Daoy (cell line): Measurements from ENCODE around the gene ORC4. TPM values are rescaled to one million over a fixed set of nuclear protein-coding genes. Genes with fewer than 3 reads are reported as not detected.
"Not testable (repeated sequence)": the region's sequence is repeated elsewhere in the genome, so short reads cannot be mapped to it uniquely, and the experiment has no call there.

Experiments used
- DNase-seq: peaks from one replicate; pipeline ENCODE4 v3.0.0-alpha.2; 2015; ENCODE audit warnings: low read depth
- total RNA-seq: library from RNA; depleted of rRNA; stranded (reverse); fragments of >200 nt; shearing (Covaris generic); gene quantifications from 2 replicates; pipeline ENCODE4 v1.2.3, GENCODE V29; 2014

The ORC4 gene
- total RNA-seq, 1 experiment from 2014 or later = 44.6 TPM

- DNase-seq = no peak
These were observed 5.9 kb downstream of the ORC4 start for GRCh38 chr2:148014616-148015015.

GRCh38 chr2:148013876-148014275 is 6.7 kb downstream of the ORC4 start:
- DNase-seq = no peak

GRCh38 chr2:148008411-148008810 is 12.1 kb downstream of the ORC4 start:
- not testable (repeated sequence) for DNase-seq

GRCh38 chr2:148007219-148007900 is 13.2 kb downstream of the ORC4 start:
- no peak for DNase-seq

- DNase-seq = no peak
These were observed 14.1 kb downstream of the ORC4 start for GRCh38 chr2:148006249-148007007.

GRCh38 chr2:148002420-148002819 is 18.1 kb downstream of the ORC4 start:
- not testable (repeated sequence) for DNase-seq

- no peak for DNase-seq
These were observed 20.4 kb downstream of the ORC4 start for GRCh38 chr2:148000095-148000494.

- no peak for DNase-seq
These were observed 21.4 kb downstream of the ORC4 start for GRCh38 chr2:147999126-147999525.

- DNase-seq = no peak
These were observed 22.3 kb downstream of the ORC4 start for GRCh38 chr2:147998203-147998602.

- DNase-seq = no peak
These were observed 23.7 kb downstream of the ORC4 start for GRCh38 chr2:147996828-147997227.

GRCh38 chr2:147994965-147995364 is 25.6 kb downstream of the ORC4 start:
- DNase-seq = not testable (repeated sequence)

- DNase-seq = peak; percentile 6
These were observed 30.6 kb downstream of the ORC4 start for GRCh38 chr2:147989809-147990403.

- no peak for DNase-seq
These were observed 31.4 kb downstream of the ORC4 start for GRCh38 chr2:147989102-147989501.

- no peak for DNase-seq
These were observed 39.5 kb downstream of the ORC4 start for GRCh38 chr2:147980940-147981528.

GRCh38 chr2:147977679-147978078 is 42.9 kb downstream of the ORC4 start:
- DNase-seq = no peak

GRCh38 chr2:147976102-147976501 is 44.4 kb downstream of the ORC4 start:
- DNase-seq = no peak

- DNase-seq = no peak
These were observed 52.0 kb downstream of the ORC4 start for GRCh38 chr2:147968571-147968970.

GRCh38 chr2:147952118-147952517 is 68.4 kb downstream of the ORC4 start:
- no peak for DNase-seq

GRCh38 chr2:147945660-147946059 is 74.9 kb downstream of the ORC4 start:
- DNase-seq = no peak

GRCh38 chr2:147939313-147939712 is 81.2 kb downstream of the ORC4 start:
- no peak for DNase-seq

- peak; percentile 7 for DNase-seq
These were observed 82.7 kb downstream of the ORC4 start for GRCh38 chr2:147937744-147938349.
